EL (cell line): Measurements from ENCODE around the gene MORN5.

Source experiments
- DNase-seq: peaks from one replicate; pipeline ENCODE4 v3.0.0-alpha.2; 2016

MORN5 gene

GRCh38 chr9:122239722-122240121 lies 80.0 kb downstream of the MORN5 start:
- DNase-seq: no peak

- no peak for DNase-seq
These were observed 84.6 kb downstream of the MORN5 start for GRCh38 chr9:122244349-122244748.

- DNase-seq: no peak
These were observed 87.0 kb downstream of the MORN5 start for GRCh38 chr9:122246666-122247065.

GRCh38 chr9:122248448-122248865 lies 88.7 kb downstream of the MORN5 start:
- no peak for DNase-seq
